Activated T-helper 17 cell treated with anti-CD3 and anti-CD28 coated beads, Interleukin-2, amount 50 U/mL, for 72 hours (primary cell): ENCODE measurements around the gene EPSTI1. TPM values are rescaled to one million over a fixed set of nuclear protein-coding genes. Genes with fewer than 3 reads are reported as not detected.

Experiments
- ATAC-seq: fragments of 150-1000 bp; cut with Tn5 transposase; replicated peaks from 2 replicates; pipeline ENCODE4 v1.10.0; 2021; ENCODE audit warnings: mild to moderate bottlenecking, moderate library complexity
- H3K27ac Mint-ChIP-seq: one replicate; pipeline ENCODE4 v1.8.0; 2022; ENCODE audit warnings: mixed read lengths
- H3K27me3 Mint-ChIP-seq: one replicate; pipeline ENCODE4 v1.8.0; 2022; ENCODE audit warnings: mixed read lengths
- H3K36me3 Mint-ChIP-seq: one replicate; pipeline ENCODE4 v1.8.0; 2022; ENCODE audit warnings: low read depth, mild to moderate bottlenecking, mixed read lengths
- H3K4me1 Mint-ChIP-seq: one replicate; pipeline ENCODE4 v1.8.0; 2022; ENCODE audit warnings: mixed read lengths
- H3K4me3 Mint-ChIP-seq: one replicate; pipeline ENCODE4 v1.8.0; 2022; ENCODE audit warnings: mild to moderate bottlenecking, mixed read lengths
- H3K9me3 Mint-ChIP-seq: one replicate; pipeline ENCODE4 v1.8.0; 2022; ENCODE audit warnings: mixed read lengths
- total RNA-seq, 2 donors: library from RNA; stranded (reverse); gene quantifications; one replicate each; pipeline ENCODE4 v1.2.3, GENCODE V29; 2022

The EPSTI1 gene
- total RNA-seq, 2 donors from 2014 or later: 13.6 to 18.1 TPM

DNA sequence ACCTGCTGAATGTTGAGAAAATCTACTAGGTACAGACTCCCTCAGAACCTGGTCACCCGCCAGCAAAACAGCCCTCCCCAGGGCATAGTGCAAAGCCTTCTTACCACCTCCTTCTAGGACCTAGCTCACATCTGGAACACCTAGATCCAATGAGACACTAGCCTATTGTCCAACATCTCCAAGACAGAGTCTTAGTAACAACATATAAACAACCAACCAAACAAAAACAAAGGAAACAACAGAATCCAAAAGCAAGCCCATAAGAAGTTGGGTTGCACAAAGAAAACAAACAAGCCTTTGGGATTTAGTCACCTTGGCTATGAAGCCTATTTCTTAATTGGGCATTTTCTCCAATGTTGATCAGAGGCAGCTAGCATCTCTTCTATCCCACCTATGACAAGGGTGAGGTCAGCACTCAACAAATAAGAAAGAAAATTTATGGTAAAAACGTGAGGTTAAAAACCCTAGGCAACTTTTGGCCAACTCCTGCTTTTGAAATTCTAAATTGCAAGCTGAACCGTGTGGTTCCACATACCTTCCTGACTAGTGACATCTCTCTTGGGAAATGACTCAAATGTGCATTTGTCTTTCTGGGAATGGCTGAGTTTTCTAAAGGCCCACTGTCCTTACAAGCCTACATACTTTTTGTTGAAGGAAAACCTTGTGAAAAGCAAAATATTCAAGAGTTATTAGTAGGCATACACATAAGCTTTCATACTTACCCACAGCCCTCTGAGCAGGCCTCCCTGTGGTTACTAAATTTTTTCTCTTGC lies 144.0 kb downstream of the EPSTI1 start:
- Mint-ChIP-seq H3K4me1 (no peaks in the 10 kb centered on the region), H3K4me3 (no peak overlapping the region)

DNA sequence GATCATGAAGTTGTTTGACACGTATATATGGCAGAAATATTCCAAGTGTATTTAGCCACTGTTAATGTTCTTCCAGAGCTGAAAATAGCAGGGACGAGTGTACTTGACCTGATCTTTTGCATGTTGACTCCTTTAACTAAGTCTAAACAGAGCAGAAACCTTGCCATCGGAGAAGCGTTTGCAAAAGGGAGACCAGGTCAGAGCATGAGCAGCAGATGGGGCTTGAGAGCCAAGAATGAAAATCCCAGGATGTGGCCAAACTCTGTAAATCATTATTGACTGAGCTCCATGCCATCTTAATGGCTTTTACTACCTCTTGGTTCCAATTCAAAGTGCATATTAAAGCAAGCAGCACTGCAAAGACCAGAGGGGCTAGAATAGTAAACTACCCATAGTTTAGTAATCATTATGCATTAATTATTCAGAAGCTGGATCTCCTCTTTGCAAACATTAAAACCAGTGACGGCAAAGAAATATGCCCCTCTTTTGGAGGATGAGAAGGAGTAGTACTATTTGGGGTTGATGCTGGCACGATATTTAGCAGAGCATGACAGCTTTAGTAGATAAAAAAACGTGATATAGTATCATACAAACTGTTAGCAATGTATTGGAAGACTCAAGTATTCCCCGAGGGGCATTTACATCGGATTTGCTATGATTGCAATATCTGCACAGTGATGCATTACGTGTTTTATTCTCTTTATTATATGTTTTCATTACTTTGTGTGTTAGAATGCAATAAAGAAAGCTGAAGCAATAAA lies 154.9 kb downstream of the EPSTI1 start:
- no peak for ATAC-seq
- Mint-ChIP-seq H3K27me3 (peaks cover 10% of the 10 kb centered on the region), H3K4me1 (peaks cover 6% of the 10 kb centered on the region), H3K9me3 (no peaks in the 10 kb centered on the region), H3K36me3 (no peaks in the 10 kb centered on the region), H3K4me3 (no peak overlapping the region), H3K27ac (no peak overlapping the region)

More for the DNA sequence above, 144.0 kb downstream of the EPSTI1 start:
- H3K27ac Mint-ChIP-seq: no peak overlapping the region
- H3K9me3 Mint-ChIP-seq: peaks cover 3% of the 10 kb centered on the region
- H3K27me3 Mint-ChIP-seq: peaks cover 13% of the 10 kb centered on the region
- H3K36me3 Mint-ChIP-seq: no peaks in the 10 kb centered on the region
- ATAC-seq: no peak

Other genes starting within 250 kb of the EPSTI1 start
- not detected for gene FAM216B, start 210.7 kb downstream of the EPSTI1 start, total RNA-seq
- 10 to 100 TPM in 1 of 2 donors, 1 to 10 TPM in 1; 7.5 to 15.6 TPM for gene DNAJC15, start 31.3 kb upstream of the EPSTI1 start, total RNA-seq